ENCODE results near the gene BCL11A. TPM values are rescaled to one million over a fixed set of nuclear protein-coding genes. Genes with fewer than 3 reads are reported as not detected.

The BCL11A gene
- total RNA-seq, 1 experiment from 2014 or later: 0.29 TPM

- POLR2A ChIA-PET: no interaction called here
- H3K36me3 Mint-ChIP-seq (ENCODE audit: insufficient read depth, unreplicated experiment): no peaks in the 10 kb centered on the region
- H3K4me1 ChIP-seq: peaks cover 15% of the 10 kb centered on the region
These were observed 70.1 kb downstream of the BCL11A start for GRCh38 chr2:60483401-60483800.

GRCh38 chr2:60482222-60482621 lies 71.2 kb downstream of the BCL11A start:
- Mint-ChIP-seq H3K9me3 (ENCODE audit: unreplicated experiment) (no peaks in the 10 kb centered on the region), H3K27me3 (ENCODE audit: insufficient read depth, unreplicated experiment) (no peaks in the 10 kb centered on the region), H3K27ac (ENCODE audit: unreplicated experiment) (no peak overlapping the region), H3K4me3 (ENCODE audit: unreplicated experiment) (no peak overlapping the region), H3K4me1 (ENCODE audit: low read depth, unreplicated experiment) (peaks cover 22% of the 10 kb centered on the region), H3K36me3 (ENCODE audit: insufficient read depth, unreplicated experiment) (no peaks in the 10 kb centered on the region)
- DNase-seq: no peak
- TF ChIP-seq, protein P1, sequence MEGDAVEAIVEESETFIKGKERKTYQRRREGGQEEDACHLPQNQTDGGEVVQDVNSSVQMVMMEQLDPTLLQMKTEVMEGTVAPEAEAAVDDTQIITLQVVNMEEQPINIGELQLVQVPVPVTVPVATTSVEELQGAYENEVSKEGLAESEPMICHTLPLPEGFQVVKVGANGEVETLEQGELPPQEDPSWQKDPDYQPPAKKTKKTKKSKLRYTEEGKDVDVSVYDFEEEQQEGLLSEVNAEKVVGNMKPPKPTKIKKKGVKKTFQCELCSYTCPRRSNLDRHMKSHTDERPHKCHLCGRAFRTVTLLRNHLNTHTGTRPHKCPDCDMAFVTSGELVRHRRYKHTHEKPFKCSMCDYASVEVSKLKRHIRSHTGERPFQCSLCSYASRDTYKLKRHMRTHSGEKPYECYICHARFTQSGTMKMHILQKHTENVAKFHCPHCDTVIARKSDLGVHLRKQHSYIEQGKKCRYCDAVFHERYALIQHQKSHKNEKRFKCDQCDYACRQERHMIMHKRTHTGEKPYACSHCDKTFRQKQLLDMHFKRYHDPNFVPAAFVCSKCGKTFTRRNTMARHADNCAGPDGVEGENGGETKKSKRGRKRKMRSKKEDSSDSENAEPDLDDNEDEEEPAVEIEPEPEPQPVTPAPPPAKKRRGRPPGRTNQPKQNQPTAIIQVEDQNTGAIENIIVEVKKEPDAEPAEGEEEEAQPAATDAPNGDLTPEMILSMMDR (IDR thresholded peaks at IDR 0.05; ENCODE audit: insufficient read depth in 1 of 2, low read depth in 1 of 2, low read length in 1 of 2, severe bottlenecking in 1 of 2, unreplicated experiment in 1 of 2): no peak
- H3K36me3 ChIP-seq (ENCODE audit: control insufficient read depth, insufficient read depth, low read length): no peaks in the 10 kb centered on the region
- POLR2A ChIA-PET: interaction anchor here (0.6 kb wide), 1 partner anchor 235 kb away, joined by 7 read pairs; no protein-coding TSS in a partner anchor
- BruUV-seq (replicated peaks): no TSS peak
- CTCF ChIA-PET: no interaction called here
- no peak overlapping the region for H3K4me3 ChIP-seq (ENCODE audit: low read depth, low read length)
- H3K27me3 ChIP-seq (replicated peaks; ENCODE audit: control insufficient read depth, insufficient read depth, low read length): no peaks in the 10 kb centered on the region
- peaks cover 15% of the 10 kb centered on the region for H3K4me1 ChIP-seq
- intact Hi-C loops (cut with micrococcal nuclease; ENCODE audit: unreplicated experiment): no loop called here
- no peaks in the 10 kb centered on the region for H3K9me3 ChIP-seq

More at GRCh38 chr2:60483401-60483800, 70.1 kb downstream of the BCL11A start:
- no peak overlapping the region for H3K4me3 ChIP-seq (ENCODE audit: low read depth, low read length)
- Mint-ChIP-seq H3K27ac (ENCODE audit: unreplicated experiment) (no peak overlapping the region), H3K9me3 (ENCODE audit: unreplicated experiment) (no peaks in the 10 kb centered on the region), H3K4me1 (ENCODE audit: low read depth, unreplicated experiment) (peaks cover 22% of the 10 kb centered on the region), H3K27me3 (ENCODE audit: insufficient read depth, unreplicated experiment) (no peaks in the 10 kb centered on the region), H3K4me3 (ENCODE audit: unreplicated experiment) (no peak overlapping the region)
- CTCF ChIA-PET: no interaction called here
- no peak for DNase-seq
- TF ChIP-seq, protein P1 (IDR thresholded peaks at IDR 0.05; ENCODE audit: insufficient read depth in 1 of 2, low read depth in 1 of 2, low read length in 1 of 2, severe bottlenecking in 1 of 2, unreplicated experiment in 1 of 2): no peak
- H3K36me3 ChIP-seq (ENCODE audit: control insufficient read depth, insufficient read depth, low read length): no peaks in the 10 kb centered on the region
- no TSS peak for BruUV-seq (replicated peaks)
- no peaks in the 10 kb centered on the region for H3K9me3 ChIP-seq
- no peaks in the 10 kb centered on the region for H3K27me3 ChIP-seq (replicated peaks; ENCODE audit: control insufficient read depth, insufficient read depth, low read length)
- intact Hi-C loops (cut with micrococcal nuclease; ENCODE audit: unreplicated experiment): no loop called here

GRCh38 chr2:60481257-60481656 lies 72.2 kb downstream of the BCL11A start:
- Histone ChIP-seq H3K4me3 (ENCODE audit: low read depth, low read length) (no peak overlapping the region), H3K9me3 (no peaks in the 10 kb centered on the region), H3K36me3 (ENCODE audit: control insufficient read depth, insufficient read depth, low read length) (no peaks in the 10 kb centered on the region), H3K4me1 (peaks cover 15% of the 10 kb centered on the region), H3K27me3 (replicated peaks; ENCODE audit: control insufficient read depth, insufficient read depth, low read length) (no peaks in the 10 kb centered on the region)
- BruUV-seq (replicated peaks): no TSS peak
- H3K27ac Mint-ChIP-seq (ENCODE audit: unreplicated experiment): no peak overlapping the region
- H3K4me3 Mint-ChIP-seq (ENCODE audit: unreplicated experiment): no peak overlapping the region
- intact Hi-C loops (cut with micrococcal nuclease; ENCODE audit: unreplicated experiment): loop anchor here (2.0 kb wide), 2 partner anchors 34 to 46 kb away; no protein-coding TSS in a partner anchor
- H3K36me3 Mint-ChIP-seq (ENCODE audit: insufficient read depth, unreplicated experiment): no peaks in the 10 kb centered on the region
- ChIA-PET POLR2A (no interaction called here), CTCF (no interaction called here)
- no peaks in the 10 kb centered on the region for H3K9me3 Mint-ChIP-seq (ENCODE audit: unreplicated experiment)
- peaks cover 22% of the 10 kb centered on the region for H3K4me1 Mint-ChIP-seq (ENCODE audit: low read depth, unreplicated experiment)
- DNase-seq: no peak
- H3K27me3 Mint-ChIP-seq (ENCODE audit: insufficient read depth, unreplicated experiment): no peaks in the 10 kb centered on the region
- TF ChIP-seq, protein P1 (IDR thresholded peaks at IDR 0.05; ENCODE audit: insufficient read depth in 1 of 2, low read depth in 1 of 2, low read length in 1 of 2, severe bottlenecking in 1 of 2, unreplicated experiment in 1 of 2): no peak

Measured in Caco-2 (cell line).